Measurements from ENCODE around the gene PPP1CC. TPM values are rescaled to one million over a fixed set of nuclear protein-coding genes. Genes with fewer than 3 reads are reported as not detected.

Gene PPP1CC
- total RNA-seq, 2 donors from 2014 or later = 137 to 174 TPM

DNA sequence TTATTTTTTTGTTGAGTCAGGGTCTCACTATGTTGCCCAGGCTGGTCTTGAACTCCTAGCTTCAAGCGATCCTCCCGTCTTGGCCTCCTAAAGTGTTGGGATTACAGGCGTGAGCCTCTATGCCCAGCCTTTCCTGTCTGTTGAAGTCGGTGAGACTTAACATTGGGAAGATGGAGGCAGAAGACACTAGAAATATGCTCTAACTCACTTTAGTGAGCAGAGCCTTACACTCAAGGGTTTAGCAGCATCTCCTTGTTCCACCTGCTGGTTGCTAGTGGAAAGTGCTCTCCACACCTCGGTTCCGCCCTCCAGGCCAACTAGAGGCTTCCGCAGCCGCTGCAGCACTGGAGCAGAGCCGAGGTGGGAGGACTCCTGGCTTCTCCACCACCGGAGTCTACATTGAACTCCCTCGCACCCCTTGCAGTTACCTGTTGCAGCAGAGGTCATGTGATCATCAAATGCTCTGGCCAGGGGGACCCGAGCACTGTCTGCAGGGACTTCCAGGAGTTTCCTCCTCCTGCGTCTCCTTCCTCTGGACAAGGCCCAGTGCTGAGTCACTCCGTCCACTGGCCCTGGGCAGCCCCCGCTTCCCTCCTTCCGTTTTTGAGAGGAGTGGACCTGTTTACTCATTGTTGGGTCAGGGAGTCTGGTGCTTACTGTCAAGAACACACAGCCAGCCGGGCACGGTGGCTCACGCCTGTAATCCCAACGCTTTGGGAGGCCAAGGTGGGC is 44.4 kb downstream of the PPP1CC start:
- peak; percentile 85 to 87 for ATAC-seq
- intact Hi-C loops (cut with DNase I) = loop anchor here in 1 of 2 donors (5.0 kb wide), 1 partner anchor 129 kb away; no protein-coding TSS in a partner anchor

DNA sequence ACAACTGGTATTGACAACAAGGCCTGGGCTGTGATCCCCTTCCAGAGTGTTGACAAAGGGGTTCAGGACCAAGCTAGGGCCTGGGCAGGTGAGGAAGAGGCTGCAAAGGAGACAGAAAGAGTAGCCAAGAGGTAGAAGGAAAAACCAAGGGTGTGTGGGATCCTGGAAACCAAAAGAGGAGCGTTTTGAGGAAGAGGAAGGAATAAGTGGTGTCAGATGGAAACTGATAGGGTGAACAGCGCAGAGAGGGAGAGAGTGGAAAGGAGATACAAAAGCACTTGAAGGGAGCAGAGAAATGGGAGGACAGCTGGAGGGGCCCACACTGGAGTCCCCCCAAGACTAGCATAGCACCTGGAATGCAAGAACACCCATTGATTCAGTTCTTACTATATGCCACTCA is 45.5 kb downstream of the PPP1CC start:
- no peak for ATAC-seq
- intact Hi-C loops (cut with DNase I) = loop anchor here in 1 of 2 donors (2.0 to 5.0 kb wide), 2 partner anchors 56 to 130 kb away; no protein-coding TSS in a partner anchor
- no peak for DNase-seq

More for the DNA sequence above, 44.4 kb downstream of the PPP1CC start:
- peak; percentile 84 for DNase-seq

DNA sequence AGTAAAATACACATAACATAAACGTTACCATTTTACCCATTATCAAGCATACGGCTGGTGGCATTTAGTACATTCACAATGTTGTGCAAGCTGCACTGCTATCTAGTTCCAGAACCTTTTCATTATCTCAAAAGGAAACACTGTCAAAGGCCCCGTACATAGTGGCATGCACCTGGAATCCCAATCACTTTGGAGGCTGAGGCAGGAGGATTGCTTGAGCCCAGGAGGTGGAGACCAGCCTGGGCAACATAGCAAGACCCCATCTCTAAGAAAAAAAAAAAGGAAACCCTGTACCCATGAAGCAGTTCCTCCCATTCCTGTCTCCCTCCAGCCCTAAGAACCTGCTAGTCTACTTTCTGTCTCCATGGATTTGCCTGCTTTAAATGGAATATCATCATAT is 46.4 kb downstream of the PPP1CC start:
- intact Hi-C loops (cut with DNase I) = loop anchor here in 1 of 2 donors (2.0 to 5.0 kb wide), 2 partner anchors 55 to 131 kb away; no protein-coding TSS in a partner anchor
- ATAC-seq (no peak), DNase-seq (no peak)

DNA sequence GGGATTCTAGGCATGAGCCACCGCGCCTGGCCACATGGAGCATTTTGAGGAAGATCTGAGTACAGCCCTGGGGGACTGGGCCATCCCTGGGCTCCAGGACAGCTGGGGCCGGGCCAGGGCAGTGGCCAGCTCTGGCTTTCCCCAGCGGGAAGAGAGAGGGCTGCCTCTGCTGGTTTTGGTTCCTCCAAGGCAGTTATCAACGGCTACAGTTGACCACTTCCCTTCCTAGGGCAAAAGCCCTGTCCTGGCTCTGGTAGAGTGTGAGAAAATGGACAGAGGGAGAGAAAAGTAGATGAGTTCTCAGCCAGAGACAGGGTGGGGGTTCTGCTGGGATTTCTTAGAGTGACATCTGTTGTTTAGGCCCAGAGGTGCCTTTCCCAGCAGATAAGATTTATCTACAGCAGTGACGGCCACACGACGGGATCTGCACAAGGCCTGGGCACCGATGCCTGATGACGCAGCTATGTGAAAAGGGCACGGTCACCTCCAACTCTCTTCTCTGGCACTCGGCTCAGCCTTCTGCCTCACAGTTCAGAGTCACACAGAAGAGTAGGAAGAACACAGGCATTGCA is 48.3 kb downstream of the PPP1CC start:
- intact Hi-C loops (cut with DNase I) = no loop called here
- ATAC-seq (peak; percentile 25 to 55), DNase-seq (peak; percentile 77)

DNA sequence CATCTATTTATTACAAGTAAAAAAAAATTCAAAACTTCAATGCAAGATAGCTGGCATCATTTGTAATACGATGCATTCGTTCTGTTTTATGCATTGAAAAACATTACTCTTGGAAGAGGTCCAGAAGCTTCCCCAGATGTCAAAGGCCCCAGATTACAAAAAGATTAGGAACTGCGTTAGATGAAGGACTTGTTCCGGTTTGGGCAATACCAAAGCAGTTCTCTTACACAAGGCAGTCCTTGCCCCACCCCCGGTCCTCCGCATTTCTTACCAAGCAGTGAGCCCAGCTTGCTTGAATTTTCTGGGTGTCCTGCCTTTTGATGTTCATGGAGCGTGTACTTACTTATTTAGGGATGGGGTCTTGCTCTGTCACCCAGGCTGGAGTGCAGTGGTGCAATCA is 49.0 kb downstream of the PPP1CC start:
- intact Hi-C loops (cut with DNase I) = no loop called here
- no peak for ATAC-seq
- peak; percentile 54 for DNase-seq

DNA sequence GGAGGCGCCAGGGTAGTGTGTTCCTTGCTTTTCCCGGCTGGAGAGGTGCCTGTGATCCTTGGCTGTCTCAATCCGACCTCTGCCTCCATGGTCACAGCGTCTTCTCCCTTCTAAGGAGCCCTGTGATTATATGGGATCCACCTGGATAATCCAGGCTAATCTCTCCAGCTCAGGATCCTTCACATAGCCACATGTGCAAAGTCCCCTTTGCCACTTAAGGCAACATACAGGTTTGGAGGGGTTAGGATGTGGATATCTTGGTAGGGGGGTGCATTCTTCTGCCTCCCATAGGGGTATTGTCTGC is 52.6 kb downstream of the PPP1CC start:
- DNase-seq (no peak), ATAC-seq (no peak)
- intact Hi-C loops (cut with DNase I) = no loop called here

DNA sequence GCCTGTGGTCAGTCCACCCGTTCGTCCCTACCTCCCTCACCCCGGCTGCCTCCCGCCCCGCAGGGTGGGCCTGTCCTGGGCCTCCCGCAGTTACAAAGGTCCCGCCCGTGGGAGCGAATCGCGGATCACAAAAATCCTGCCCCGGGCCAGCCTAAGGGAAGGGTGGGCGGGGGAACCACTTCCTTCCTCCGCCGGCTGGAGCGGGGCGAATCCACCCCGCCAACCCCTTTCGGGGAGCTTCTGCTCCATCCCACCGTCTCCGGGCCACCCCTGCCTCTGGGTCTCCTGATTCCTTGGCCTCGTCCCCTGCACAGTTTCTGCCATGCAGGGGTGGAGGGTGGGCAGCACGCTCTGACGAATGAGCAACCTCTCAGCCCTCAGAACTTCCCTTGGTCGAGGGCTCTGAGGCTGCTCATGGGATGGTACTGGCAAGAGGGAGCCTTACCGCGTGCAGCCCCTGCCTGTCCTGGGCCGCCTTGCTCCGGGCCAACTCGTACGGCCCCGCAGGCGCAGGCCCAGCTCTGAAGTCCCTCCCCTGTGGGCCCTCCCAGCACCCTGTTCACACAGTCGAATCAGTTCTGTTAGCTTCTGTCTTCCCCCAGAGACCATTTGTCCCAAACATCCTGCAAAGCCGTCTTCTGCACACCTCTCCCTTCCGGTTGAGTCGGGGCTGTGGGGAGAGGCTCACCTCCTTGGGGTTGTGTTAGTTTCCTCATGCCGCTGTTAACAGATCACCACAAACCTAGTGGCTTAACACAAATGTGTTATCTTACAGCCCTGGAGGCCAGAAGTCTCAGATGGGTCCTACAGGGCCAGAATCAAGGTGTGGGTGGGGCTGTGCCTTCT is 53.2 kb downstream of the PPP1CC start:
- intact Hi-C loops (cut with DNase I) = no loop called here
- DNase-seq (peak; percentile 73), ATAC-seq (peak; percentile 74 to 80)

DNA sequence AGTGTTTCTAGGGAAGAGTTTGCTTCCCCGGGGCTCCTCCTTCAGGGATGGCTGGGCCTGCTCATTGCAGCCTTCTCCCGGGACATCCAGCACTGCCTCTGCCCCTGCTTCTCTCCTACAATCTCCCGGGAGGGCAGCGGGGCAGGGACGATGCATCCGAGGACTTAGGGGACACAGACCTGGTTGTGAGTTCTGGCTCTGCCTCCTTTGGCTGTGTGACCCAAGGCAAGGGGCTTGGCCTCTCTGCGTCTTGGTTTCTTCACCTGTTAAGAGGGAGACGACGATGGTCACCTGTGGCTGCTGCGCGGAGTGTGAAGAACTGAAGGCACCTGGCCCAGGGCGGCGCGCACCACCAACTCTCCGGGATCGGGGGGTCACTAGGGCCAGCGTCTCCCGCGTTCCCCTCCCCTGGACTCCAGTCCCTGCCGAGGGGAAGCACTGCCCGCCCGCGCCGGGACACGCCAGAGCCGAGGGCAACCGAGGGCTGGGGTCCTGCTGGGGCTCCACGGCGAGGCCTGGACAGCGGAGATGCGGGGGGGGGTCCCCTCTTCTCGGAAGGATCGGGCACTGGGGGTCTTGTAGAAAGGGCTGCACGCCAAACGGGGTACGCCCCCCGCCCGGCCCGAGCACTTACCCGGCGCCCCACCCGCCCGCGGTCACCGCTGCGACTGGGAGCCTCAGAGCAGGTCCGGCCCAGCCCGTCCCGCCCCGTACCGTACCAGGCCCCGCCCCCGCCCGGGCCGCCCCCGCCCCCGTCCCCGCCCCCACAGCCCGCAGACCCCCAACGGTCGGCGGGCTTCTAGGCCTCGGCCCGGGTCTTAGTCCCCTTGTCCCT is 54.0 kb downstream of the PPP1CC start, which contains the start of gene HVCN1:
HVCN1 (minus strand) TSS at position 670 of the 835 bp plus-strand sequence. CDS start 5,870 bp downstream, outside the sequence.
- peak; percentile 91 to 94 for ATAC-seq
- peak; percentile 73 for DNase-seq
- intact Hi-C loops (cut with DNase I) = no loop called here

DNA sequence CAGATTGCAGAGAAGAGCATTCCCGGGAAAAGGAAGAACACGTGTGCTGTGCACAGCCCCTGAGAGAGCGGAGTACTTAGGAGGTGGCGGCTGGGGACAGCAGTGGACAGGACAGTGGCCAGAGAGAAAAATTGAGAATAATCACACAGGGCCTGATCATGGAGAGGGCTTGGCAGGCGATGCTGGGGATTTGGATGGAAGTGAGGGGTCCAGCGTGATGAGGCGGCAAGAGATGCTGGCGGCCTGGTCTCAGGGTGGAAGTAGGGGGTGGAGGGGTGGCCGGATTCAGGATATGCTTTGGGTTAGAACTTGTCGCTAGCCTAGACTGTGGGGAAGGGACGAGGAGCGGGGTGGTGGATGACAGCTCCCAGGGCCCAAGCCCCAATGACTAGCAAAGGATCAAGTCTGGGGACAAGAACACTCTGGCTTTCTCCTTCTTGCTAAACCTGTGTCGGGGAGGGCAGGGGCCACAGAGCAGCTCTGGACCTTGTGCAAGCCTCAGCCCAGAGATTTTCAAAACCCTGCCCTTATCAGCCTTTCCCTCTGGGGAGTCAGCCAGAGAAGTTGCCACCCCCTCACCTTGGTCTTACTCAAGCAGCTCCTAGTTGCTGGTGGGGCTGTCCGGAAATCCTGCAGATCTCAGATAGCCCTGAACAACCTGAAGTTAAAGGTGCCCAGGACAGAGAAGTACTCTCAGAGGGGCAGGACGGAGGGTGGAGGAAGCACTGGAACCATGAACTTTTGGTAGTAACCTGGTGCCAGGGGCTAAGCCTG is 55.1 kb downstream of the PPP1CC start:
- ATAC-seq = peak in 1 of 2 donors; percentile 15
- DNase-seq = no peak
- intact Hi-C loops (cut with DNase I) = no loop called here

DNA sequence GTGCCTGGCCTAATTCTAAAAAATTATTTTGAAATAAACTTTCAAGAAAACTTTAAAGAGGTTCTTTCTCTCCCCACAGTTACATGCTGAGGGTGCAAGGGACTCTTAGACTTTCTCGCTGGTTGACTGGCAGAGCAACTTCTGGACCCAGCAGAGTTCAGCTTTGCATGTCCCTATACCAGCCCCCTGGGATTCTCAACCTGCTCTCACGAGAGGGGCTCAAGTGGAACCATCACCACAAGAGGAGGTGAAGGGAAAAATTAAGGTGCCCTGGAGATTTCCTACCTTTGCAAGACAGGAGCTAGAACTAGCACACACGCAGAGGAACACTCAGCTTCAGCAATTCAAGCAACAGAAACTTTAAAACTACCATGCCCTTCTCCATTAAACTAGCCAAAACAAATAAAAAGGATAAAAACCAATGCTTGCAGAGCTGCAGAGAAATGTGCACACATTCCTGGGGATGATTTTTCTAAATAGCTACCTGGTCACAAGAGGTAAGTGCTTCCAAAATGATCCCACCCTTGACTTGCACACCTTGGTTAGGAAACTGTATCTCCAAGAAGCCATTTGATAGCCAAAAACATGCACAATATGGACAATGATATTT is 56.3 kb downstream of the PPP1CC start:
- no peak for ATAC-seq
- DNase-seq = no peak
- intact Hi-C loops (cut with DNase I) = no loop called here

DNA sequence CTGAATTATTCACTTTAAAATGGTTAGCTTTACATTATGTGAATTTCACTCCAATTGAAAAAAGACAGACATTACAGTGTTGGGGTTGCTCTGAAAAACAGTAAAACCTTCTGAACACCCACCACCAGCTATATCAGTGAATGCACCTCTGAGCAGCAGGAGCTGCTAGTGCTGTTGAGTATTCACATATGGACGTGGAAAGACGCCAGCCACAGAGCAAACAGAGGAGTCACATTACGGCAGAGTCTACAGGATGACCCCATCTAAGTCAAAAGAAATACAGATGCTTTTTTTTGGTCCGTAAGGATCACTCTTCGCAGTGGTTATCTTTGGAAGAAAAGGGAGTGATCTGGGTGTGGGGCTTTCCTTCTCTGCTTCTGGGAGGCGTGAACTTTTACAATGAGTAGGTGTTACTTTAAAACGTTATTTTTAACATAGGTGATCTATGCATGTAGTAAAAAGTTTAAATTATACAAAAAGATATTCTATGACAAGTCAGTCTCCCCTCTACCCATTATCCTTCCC is 58.3 kb downstream of the PPP1CC start:
- DNase-seq = no peak
- intact Hi-C loops (cut with DNase I) = no loop called here
- no peak for ATAC-seq

DNA sequence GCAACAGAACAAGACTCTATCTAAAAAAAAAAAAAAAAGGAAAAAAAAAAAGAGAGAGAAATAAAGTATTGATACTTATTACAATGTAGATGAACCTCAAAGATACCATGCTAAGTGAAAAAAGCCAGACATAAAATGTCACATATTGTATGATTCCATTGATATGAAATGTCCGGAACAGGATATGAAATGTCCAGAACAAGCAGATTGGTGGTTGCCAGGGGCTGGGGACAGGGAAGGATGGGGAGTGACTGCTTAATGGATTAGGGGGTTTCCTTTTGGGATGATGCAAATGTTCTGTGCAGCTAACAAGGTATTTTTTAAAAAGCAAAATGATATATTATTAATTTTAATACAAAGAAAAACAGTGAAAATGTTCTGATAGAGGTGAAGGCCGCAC is 58.8 kb downstream of the PPP1CC start:
- intact Hi-C loops (cut with DNase I) = no loop called here
- ATAC-seq (no peak), DNase-seq (no peak)

DNA sequence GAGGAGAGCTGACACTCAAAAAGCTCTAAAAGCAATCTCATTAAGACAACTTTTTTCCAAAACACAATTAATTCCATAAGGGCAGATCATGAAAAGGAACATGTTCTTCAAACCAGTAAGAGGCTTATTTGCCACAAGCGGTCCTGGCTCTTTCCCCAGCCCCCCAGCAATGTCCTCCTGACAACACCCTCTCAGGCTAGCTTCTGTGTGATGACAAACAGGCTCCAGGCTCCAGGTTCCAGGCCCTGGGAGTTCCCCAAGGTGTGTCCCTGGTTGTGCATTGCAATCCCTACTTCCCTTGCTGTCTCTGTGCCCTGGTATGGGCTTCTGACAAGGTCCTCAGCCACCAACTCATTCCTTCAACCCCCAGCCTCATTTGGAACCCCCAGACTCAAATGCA is 62.7 kb downstream of the PPP1CC start:
- intact Hi-C loops (cut with DNase I) = no loop called here
- ATAC-seq = no peak
- no peak for DNase-seq

DNA sequence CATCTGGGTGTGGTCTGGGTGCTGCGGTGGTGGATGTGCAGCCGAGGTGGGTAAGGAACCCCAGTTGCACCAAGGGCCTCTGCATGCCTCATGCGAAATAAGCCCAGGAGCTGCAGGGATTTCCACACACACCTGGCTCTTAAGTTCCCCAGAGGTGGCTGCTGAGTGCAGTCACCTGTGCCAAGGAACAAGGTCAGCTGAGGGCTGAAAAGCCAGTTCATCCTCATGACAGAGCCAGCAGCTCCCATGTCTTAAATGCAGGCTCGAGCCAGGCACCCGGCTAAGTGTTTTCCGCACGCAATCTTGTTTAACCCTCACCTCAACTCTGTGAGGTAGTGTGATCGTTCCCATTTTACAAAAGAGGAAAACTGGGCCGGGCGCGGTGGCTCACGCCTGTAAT is 63.5 kb downstream of the PPP1CC start:
- no peak for DNase-seq
- ATAC-seq = no peak
- intact Hi-C loops (cut with DNase I) = no loop called here

DNA sequence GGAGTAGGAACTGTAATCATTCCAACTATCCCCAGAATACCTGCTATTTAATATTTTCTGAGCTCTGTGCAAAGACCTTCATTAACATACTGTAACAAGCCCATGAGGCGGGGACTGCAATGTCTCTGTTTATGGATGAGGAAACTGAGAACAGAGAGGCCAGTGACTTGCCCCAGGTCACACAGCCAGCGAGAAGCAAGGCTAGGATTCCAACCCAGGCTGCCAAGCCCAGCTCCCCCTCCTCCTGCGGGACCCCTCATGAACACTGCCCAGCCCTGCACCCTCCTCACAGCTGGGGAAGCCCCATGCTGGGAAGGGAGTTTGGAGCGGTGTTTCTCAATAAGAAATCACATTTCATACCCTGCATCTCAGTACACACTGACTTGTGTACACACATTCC is 64.7 kb downstream of the PPP1CC start:
- no peak for ATAC-seq
- intact Hi-C loops (cut with DNase I) = no loop called here

DNA sequence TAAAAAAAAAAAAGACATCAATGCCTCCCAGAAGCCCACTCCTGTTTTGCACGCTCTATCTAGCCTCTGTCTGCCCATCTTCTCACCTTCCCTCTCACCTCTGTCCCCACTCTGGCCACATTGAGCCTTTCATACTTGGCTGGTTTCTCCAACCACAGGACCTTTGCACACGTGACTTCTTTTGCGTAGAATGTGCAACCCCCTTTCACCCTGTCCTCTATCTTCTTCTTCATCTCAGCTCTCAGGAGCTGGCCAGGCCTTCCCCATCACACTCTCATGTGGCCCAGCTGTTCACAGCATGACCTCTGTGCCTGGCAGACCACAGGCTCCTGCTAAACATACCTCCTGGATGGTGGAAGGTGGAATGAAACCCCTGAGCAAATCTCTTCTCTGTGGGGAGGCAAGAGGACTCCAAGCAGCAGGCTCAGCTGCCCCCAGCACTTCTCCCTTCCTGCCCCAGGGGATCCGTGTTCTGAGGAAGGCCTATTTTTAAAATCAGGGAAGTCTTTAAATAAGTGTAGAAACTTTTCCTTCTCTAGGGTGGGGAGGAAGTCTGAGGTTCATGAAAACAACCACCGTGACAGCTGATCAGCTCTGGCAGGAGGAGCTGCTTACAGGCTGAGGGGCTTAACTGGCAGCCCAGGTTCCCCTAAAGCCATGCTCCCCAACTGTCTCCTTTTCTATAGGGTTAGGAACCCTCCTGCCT is 65.3 kb downstream of the PPP1CC start:
- DNase-seq (no peak), ATAC-seq (peak; percentile 19 to 54)
- intact Hi-C loops (cut with DNase I) = no loop called here

More for the DNA sequence above, 64.7 kb downstream of the PPP1CC start:
- no peak for DNase-seq

DNA sequence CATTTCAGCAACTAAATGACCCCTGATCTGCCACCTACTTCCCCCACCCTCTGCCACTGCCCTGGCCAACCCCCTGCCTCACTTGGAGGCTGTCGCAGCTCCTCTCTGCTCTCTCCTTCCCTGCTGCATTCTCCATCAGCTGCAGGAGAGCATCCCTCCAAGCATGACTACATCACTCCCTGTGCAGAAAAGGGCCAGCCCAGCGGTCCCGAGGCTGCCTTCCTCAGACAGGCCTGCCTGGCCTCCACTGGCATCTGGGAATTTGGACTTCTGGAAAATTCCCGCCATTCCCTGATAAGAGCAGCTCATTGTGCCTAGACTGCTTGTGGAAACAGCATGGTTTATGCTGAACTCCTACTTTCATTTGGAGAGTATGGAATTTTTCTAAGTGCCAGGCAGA is 66.5 kb downstream of the PPP1CC start:
- ATAC-seq (no peak), DNase-seq (no peak)
- intact Hi-C loops (cut with DNase I) = no loop called here

Measured in left cardiac atrium (tissue), 4 donors.